ENCODE measurements around the gene MEGF9. TPM values are rescaled to one million over a fixed set of nuclear protein-coding genes. Genes with fewer than 3 reads are reported as not detected.

Gene MEGF9
- total RNA-seq, 2 donors from 2014 or later = 5.0 to 10.7 TPM

- no peak for TF ChIP-seq CTCF (conservative IDR thresholded peaks at IDR 0.05)
- H3K36me3 ChIP-seq (ENCODE audit: control insufficient read depth, insufficient read depth, low read length) = no peaks in the 10 kb centered on the region
- no peaks in the 10 kb centered on the region for H3K9me3 ChIP-seq (ENCODE audit: control insufficient read depth, low read length)
- 20 to 28% methylated on average over 22 to 30 of the region's 30 CpGs for WGBS, 2 experiments (ENCODE audit: insufficient coverage in 1 of 2, insufficient read length in 1 of 2)
- H3K4me3 Mint-ChIP-seq = peak overlapping the region; percentile 80
- peak overlapping the region; percentile 76 for H3K9ac ChIP-seq (ENCODE audit: extremely low read depth, low read length, poor library complexity, severe bottlenecking)
- peaks cover 22% of the 10 kb centered on the region for H3K27me3 Mint-ChIP-seq (ENCODE audit: insufficient read depth)
- H3K4me1 Mint-ChIP-seq = peaks cover 24% of the 10 kb centered on the region
- H3K4me3 ChIP-seq (ENCODE audit: low read length) = peak overlapping the region; percentile 89
- no peaks in the 10 kb centered on the region for H3K9me3 Mint-ChIP-seq
- H3K4me1 ChIP-seq (ENCODE audit: control insufficient read depth, insufficient read depth, low read length) = peaks cover 5% of the 10 kb centered on the region
- no peak for DNase-seq
- peaks cover 17% of the 10 kb centered on the region for H3K27me3 ChIP-seq (ENCODE audit: control insufficient read depth, insufficient read depth, low read length, poor library complexity, severe bottlenecking)
- H3K27ac Mint-ChIP-seq = peak overlapping the region; percentile 75
- peak overlapping the region; percentile 99 for H3K27ac ChIP-seq (ENCODE audit: low read depth, low read length)
- H3K36me3 Mint-ChIP-seq (ENCODE audit: low read depth) = peaks cover 1% of the 10 kb centered on the region
Observed at GRCh38 chr9:120714846-120715388, 647 bp upstream of the MEGF9 start.

- Histone ChIP-seq H3K9me3 (ENCODE audit: control insufficient read depth, low read length) (no peaks in the 10 kb centered on the region), H3K27ac (ENCODE audit: low read depth, low read length) (no peak overlapping the region), H3K4me3 (ENCODE audit: low read length) (peak overlapping the region; percentile 89), H3K27me3 (ENCODE audit: control insufficient read depth, insufficient read depth, low read length, poor library complexity, severe bottlenecking) (peaks cover 17% of the 10 kb centered on the region), H3K36me3 (ENCODE audit: control insufficient read depth, insufficient read depth, low read length) (no peaks in the 10 kb centered on the region), H3K4me1 (ENCODE audit: control insufficient read depth, insufficient read depth, low read length) (peaks cover 5% of the 10 kb centered on the region), H3K9ac (ENCODE audit: extremely low read depth, low read length, poor library complexity, severe bottlenecking) (peak overlapping the region; percentile 31)
- Mint-ChIP-seq H3K4me3 (peak overlapping the region; percentile 80), H3K27ac (no peak overlapping the region), H3K27me3 (ENCODE audit: insufficient read depth) (peaks cover 22% of the 10 kb centered on the region), H3K4me1 (peaks cover 24% of the 10 kb centered on the region), H3K36me3 (ENCODE audit: low read depth) (peaks cover 4% of the 10 kb centered on the region), H3K9me3 (no peaks in the 10 kb centered on the region)
- peak; percentile 71 for DNase-seq
- WGBS, 2 experiments (ENCODE audit: insufficient coverage in 1 of 2, insufficient read length in 1 of 2) = 5 to 10% methylated on average over 11 to 50 of the region's 50 CpGs
- peak; percentile 37 for TF ChIP-seq CTCF (conservative IDR thresholded peaks at IDR 0.05)
Observed at GRCh38 chr9:120713257-120714087, 798 bp downstream of the MEGF9 start.

GRCh38 chr9:120712539-120713031 lies 1.7 kb downstream of the MEGF9 start:
- no peaks in the 10 kb centered on the region for H3K36me3 ChIP-seq (ENCODE audit: control insufficient read depth, insufficient read depth, low read length)
- H3K36me3 Mint-ChIP-seq (ENCODE audit: low read depth) = peaks cover 4% of the 10 kb centered on the region
- no peaks in the 10 kb centered on the region for H3K9me3 ChIP-seq (ENCODE audit: control insufficient read depth, low read length)
- H3K4me3 ChIP-seq (ENCODE audit: low read length) = peak overlapping the region; percentile 89
- peaks cover 22% of the 10 kb centered on the region for H3K27me3 Mint-ChIP-seq (ENCODE audit: insufficient read depth)
- no peak overlapping the region for H3K27ac ChIP-seq (ENCODE audit: low read depth, low read length)
- H3K4me3 Mint-ChIP-seq = peak overlapping the region; percentile 80
- 72 to 87% methylated on average over 4 of the region's 4 CpGs for WGBS, 2 experiments (ENCODE audit: insufficient coverage in 1 of 2, insufficient read length in 1 of 2)
- no peak overlapping the region for H3K27ac Mint-ChIP-seq
- peaks cover 24% of the 10 kb centered on the region for H3K4me1 Mint-ChIP-seq
- H3K9ac ChIP-seq (ENCODE audit: extremely low read depth, low read length, poor library complexity, severe bottlenecking) = peak overlapping the region; percentile 31
- no peaks in the 10 kb centered on the region for H3K9me3 Mint-ChIP-seq
- peaks cover 5% of the 10 kb centered on the region for H3K4me1 ChIP-seq (ENCODE audit: control insufficient read depth, insufficient read depth, low read length)
- peaks cover 17% of the 10 kb centered on the region for H3K27me3 ChIP-seq (ENCODE audit: control insufficient read depth, insufficient read depth, low read length, poor library complexity, severe bottlenecking)
- no peak for TF ChIP-seq CTCF (conservative IDR thresholded peaks at IDR 0.05)
- DNase-seq = no peak
